ENCODE measurements around the gene SLC39A9.

- TF ChIP-seq GATA2 (IDR thresholded peaks at IDR 0.05; ENCODE audit: low read depth, low read length) (no peak), GATA3 (IDR thresholded peaks at IDR 0.05; ENCODE audit: low read depth, low read length) (no peak)
Measured at GRCh38 chr14:69404478-69404877, 6.0 kb downstream of the SLC39A9 start.
